Left colon (tissue), 2 donors: ENCODE data around the gene SYPL2. TPM values are rescaled to one million over a fixed set of nuclear protein-coding genes. Genes with fewer than 3 reads are reported as not detected.

Experiments
- ATAC-seq: fragments of 200-7000 bp; cut with Tn5 transposase; one replicate; pipeline ENCODE4 v1.9.1; 2020; ENCODE audit warnings: mild to moderate bottlenecking, moderate library complexity
- DNase-seq, 2 donors: peaks; one replicate each; pipeline ENCODE4 v3.0.0-alpha.2; 2020
- intact Hi-C, 2 donors: fragments of 100-400 bp; cut with DNase I in 1 of 2; cut with micrococcal nuclease in 1 of 2; formaldehyde crosslinking; loops; one replicate each; pipeline versions ENCODE4 v1.11.2 to v1.14.0; 2022; cut with DNase I, micrococcal nuclease
- total RNA-seq, 2 donors: library from RNA; stranded (reverse); fragmentation: NEBNext Ultra II Directional; extraction: Animal tissue kit (Norgen Biotek cat#: 25700); gene quantifications; one replicate each; pipeline ENCODE4 v1.2.1, GENCODE V29; 2021
- donor health status: DM: no; HTN: no; CAD: no.
- donor health status: DM: yes; HTN: yes; CAD: no.

Gene SYPL2
- total RNA-seq, 2 donors from 2014 or later, result 0.15 to 0.87 TPM

GRCh38 chr1:109530457-109531087 is 64.2 kb downstream of the SYPL2 start:
- intact Hi-C loops, result loop anchor here (5.0 kb wide), 3 partner anchors 33 to 263 kb away; partner anchors contain the start of gene CYB561D1 (in 1 of the 2)
- DNase-seq (no peak), ATAC-seq (no peak)

GRCh38 chr1:109531380-109531779 is 65.0 kb downstream of the SYPL2 start:
- DNase-seq (no peak), ATAC-seq (no peak)
- intact Hi-C loops, result loop anchor here (5.0 kb wide), 3 partner anchors 34 to 264 kb away; partner anchors contain the start of gene CYB561D1 (in 1 of the 2)

Other genes with a start within 250 kb of the SYPL2 start
- 1 to 10 TPM; 3.9 to 4.5 TPM for gene CELSR2, start 217.0 kb upstream of the SYPL2 start, total RNA-seq
- gene PSRC1, start 183.4 kb upstream of the SYPL2 start, total RNA-seq, result 1 to 10 TPM; 3.1 to 6.1 TPM
- gene MYBPHL, start 159.5 kb upstream of the SYPL2 start, total RNA-seq, result not detected
- gene SORT1, start 68.6 kb upstream of the SYPL2 start, total RNA-seq, result 100 to 1,000 TPM; 123 to 124 TPM
- 10 to 100 TPM; 76.3 to 92.1 TPM for gene PSMA5, start 40.1 kb upstream of the SYPL2 start, total RNA-seq
- gene ATXN7L2, start 17.4 kb downstream of the SYPL2 start, total RNA-seq, result 1 to 10 TPM; 1.8 to 1.9 TPM
- gene CYB561D1, start 27.5 kb downstream of the SYPL2 start, total RNA-seq, result 10 to 100 TPM; 10.0 to 18.7 TPM
- gene AMIGO1, start 43.2 kb downstream of the SYPL2 start, total RNA-seq, result 1 to 10 TPM; 3.8 to 5.6 TPM
- gene GPR61, start 73.3 kb downstream of the SYPL2 start, total RNA-seq, result under 1 TPM in 1 of 2 donors, not detected in 1; 0.36 TPM
- gene GNAI3, start 82.1 kb downstream of the SYPL2 start, total RNA-seq, result 1 to 10 TPM; 7.0 to 7.7 TPM
- gene GNAT2, start 153.1 kb downstream of the SYPL2 start, total RNA-seq, result under 1 TPM in 1 of 2 donors, not detected in 1; 0.73 TPM
- 10 to 100 TPM; 31.9 to 38.9 TPM for gene AMPD2, start 153.3 kb downstream of the SYPL2 start, total RNA-seq
- 10 to 100 TPM; 74.8 to 83.5 TPM for gene GSTM4, start 189.6 kb downstream of the SYPL2 start, total RNA-seq
- gene GSTM2, start 201.5 kb downstream of the SYPL2 start, total RNA-seq, result 10 to 100 TPM; 22.5 to 37.8 TPM
- gene GSTM1, start 221.3 kb downstream of the SYPL2 start, total RNA-seq, result not detected
- 1 to 10 TPM in 1 of 2 donors, under 1 TPM in 1; 0.73 to 5.1 TPM for gene GSTM5, start 245.7 kb downstream of the SYPL2 start, total RNA-seq